IgD-negative memory B cell (primary cell): ENCODE measurements around the gene FBXW4. TPM values are rescaled to one million over a fixed set of nuclear protein-coding genes. Genes with fewer than 3 reads are reported as not detected.

ENCODE experiments used
- H3K27ac Mint-ChIP-seq, 3 donors: one replicate each; pipeline ENCODE4 v1.8.0; 2020 to 2022; ENCODE audit warnings: mild to moderate bottlenecking in 3 of 3, mixed read lengths in 3 of 3, moderate library complexity in 1 of 3
- H3K27me3 Mint-ChIP-seq: one replicate; pipeline ENCODE4 v1.8.0; 2021; ENCODE audit warnings: mixed read lengths
- H3K36me3 Mint-ChIP-seq: one replicate; pipeline ENCODE4 v1.8.0; 2020; ENCODE audit warnings: mild to moderate bottlenecking, mixed read lengths
- H3K4me1 Mint-ChIP-seq, 3 donors: one replicate each; pipeline ENCODE4 v1.8.0; 2020 to 2022; ENCODE audit warnings: mixed read lengths in 3 of 3, mild to moderate bottlenecking in 1 of 3
- H3K4me3 Mint-ChIP-seq, 4 donors: one replicate each; pipeline ENCODE4 v1.8.0; 2020 to 2022; ENCODE audit warnings: mild to moderate bottlenecking in 4 of 4, mixed read lengths in 4 of 4, moderate library complexity in 3 of 4
- H3K9me3 Mint-ChIP-seq, 3 donors: one replicate each; pipeline ENCODE4 v1.8.0; 2020 to 2021; ENCODE audit warnings: mixed read lengths in 3 of 3, mild to moderate bottlenecking in 1 of 3
- polyA plus RNA-seq: library from polyadenylated mRNA; unstranded; fragments of 300-500 nt; fragmentation: Illumina TruSeq; gene quantifications from one replicate; pipeline ENCODE4 v1.2.3, GENCODE V29; 2021

The FBXW4 gene
- polyA plus RNA-seq, 1 donor from 2014 or later = 9.9 TPM

DNA sequence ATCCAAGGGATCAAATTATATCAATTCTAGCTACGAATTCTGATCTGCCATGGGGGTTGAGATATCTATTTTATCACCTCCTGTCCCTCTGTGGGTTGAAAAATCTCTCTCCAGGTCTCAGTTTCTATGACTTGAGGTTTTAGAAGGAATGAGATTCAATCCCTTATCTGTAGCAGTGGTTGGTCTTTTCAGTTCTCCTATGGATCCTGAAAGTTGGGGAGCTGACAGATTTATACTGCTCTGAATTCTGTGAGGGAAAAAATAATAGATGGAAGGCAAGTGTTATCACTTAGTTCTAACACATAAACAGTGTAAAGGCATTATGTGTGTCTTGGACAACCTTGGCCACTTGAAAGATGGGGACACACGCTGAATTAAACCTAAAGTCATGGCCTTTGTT, 15.8 kb upstream of the FBXW4 start:
- Mint-ChIP-seq H3K4me3 (no peak overlapping the region), H3K9me3 (peaks cover 0 to 4% (median 0%) of the 10 kb centered on the region in 3 donors), H3K27me3 (peaks cover 20% of the 10 kb centered on the region), H3K4me1 (no peaks in the 10 kb centered on the region), H3K27ac (no peak overlapping the region), H3K36me3 (no peaks in the 10 kb centered on the region)

DNA sequence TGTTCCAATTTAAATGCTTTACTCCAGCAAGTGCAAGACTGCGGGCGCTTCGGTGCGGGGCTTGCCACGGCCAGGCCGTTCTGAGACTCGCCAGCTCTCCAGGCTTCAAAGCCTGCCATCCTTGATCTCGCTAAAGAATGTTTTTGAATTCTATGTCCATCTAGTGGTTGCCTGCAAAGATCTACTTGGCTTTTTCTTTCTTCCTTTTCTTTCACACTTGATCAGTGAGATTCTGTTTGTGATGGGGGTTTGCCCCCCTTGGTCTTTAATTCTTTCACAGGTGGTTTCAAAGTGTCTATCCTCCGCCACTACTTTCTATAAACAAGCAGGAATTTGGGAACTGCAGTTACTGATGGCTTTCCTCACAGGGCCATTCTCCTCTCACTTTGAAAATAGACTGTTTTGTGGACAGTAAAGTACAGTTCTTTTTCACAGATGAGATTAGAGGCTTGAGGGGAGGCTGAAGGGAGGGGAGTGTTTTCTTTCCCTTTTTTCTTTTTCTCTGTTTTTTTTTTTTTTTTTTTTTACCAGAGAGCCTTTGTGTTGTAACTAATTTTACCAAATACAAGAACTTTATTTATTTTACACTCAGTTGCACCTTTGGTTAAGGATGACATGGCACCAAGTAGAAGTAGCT, 15.2 kb upstream of the FBXW4 start:
- no peaks in the 10 kb centered on the region for H3K4me1 Mint-ChIP-seq
- H3K4me3 Mint-ChIP-seq = no peak overlapping the region
- H3K36me3 Mint-ChIP-seq = no peaks in the 10 kb centered on the region
- peaks cover 0 to 4% (median 0%) of the 10 kb centered on the region in 3 donors for H3K9me3 Mint-ChIP-seq
- H3K27me3 Mint-ChIP-seq = peaks cover 24% of the 10 kb centered on the region
- no peak overlapping the region for H3K27ac Mint-ChIP-seq

DNA sequence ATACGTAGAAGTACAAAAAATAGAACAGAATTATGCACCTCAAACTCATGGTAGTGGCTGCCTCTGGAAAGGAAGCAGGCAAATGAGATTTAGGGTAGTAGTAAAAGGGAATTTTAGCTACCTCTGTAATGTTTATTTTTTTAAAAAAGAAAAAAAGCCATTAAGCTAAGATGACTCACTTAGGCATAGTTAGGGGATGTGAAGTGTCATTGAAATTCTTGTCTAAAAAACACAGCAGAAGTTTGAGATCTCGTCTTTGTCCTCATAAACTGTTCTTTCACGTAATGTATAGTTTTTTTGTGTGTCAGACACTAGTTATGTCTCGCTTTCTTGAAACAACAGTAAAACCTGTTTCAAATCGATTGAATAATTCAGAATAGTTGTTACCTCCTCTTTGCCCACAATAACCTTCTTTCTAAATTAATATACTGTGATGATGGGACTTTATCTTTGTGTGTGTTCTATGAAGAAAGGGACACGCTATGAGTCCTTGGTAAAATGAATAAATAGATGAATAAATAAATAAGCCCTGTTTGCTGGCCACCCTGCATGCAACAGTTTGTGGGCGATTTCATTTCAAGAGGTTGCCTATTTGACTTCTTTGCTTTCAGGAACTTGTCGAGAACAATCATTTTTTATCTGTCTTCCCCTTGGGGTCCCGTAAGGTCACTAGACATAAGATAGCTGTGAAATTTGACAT, 14.5 kb upstream of the FBXW4 start:
- no peaks in the 10 kb centered on the region for H3K36me3 Mint-ChIP-seq
- H3K27me3 Mint-ChIP-seq = peaks cover 24% of the 10 kb centered on the region
- no peak overlapping the region for H3K27ac Mint-ChIP-seq
- H3K4me1 Mint-ChIP-seq = no peaks in the 10 kb centered on the region
- peaks cover 0 to 4% (median 0%) of the 10 kb centered on the region in 3 donors for H3K9me3 Mint-ChIP-seq
- no peak overlapping the region for H3K4me3 Mint-ChIP-seq

DNA sequence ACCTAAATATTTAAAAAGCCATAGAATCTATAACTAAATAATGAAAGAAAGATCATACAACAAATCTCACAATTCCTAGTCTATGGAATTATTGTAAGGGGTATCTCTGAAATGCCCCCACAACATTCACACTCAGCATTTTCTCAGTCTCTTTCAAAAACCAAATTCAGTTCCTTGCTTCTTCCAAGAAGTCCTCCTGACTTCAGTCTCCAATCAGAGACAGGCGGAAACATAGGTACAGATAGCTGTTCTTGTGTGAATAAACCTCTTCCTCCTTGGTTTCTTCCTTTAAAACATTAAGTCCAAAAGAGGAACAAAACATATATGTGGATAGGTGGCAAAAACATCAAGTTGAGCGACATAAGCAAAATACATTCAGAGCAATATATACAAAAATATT, 13.9 kb upstream of the FBXW4 start:
- Mint-ChIP-seq H3K27me3 (peaks cover 24% of the 10 kb centered on the region), H3K9me3 (peaks cover 0 to 4% (median 0%) of the 10 kb centered on the region in 3 donors)

DNA sequence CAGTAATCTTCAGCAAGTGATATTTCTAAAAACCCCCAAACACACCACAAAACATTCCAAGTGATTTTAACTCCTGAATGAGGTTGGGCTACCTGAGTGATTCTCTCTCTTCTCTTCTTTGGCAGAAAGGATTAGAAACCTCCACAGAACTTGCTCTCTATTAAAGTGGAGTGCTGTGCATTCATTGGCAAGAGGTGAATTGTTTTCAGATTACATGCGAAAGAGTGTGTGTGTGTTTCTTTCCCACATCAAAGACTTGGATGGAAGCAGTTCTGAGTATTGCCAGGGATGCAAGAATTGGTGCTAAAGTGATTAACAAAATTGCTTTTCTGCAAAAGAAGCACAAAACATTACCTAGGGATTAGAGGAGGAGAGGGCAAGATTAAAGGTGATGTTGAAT, 13.1 kb upstream of the FBXW4 start:
- H3K4me3 Mint-ChIP-seq = no peak overlapping the region
- peaks cover 0 to 3% (median 0%) of the 10 kb centered on the region in 3 donors for H3K9me3 Mint-ChIP-seq
- peaks cover 24% of the 10 kb centered on the region for H3K27me3 Mint-ChIP-seq
- no peaks in the 10 kb centered on the region for H3K36me3 Mint-ChIP-seq
- no peak overlapping the region for H3K27ac Mint-ChIP-seq
- H3K4me1 Mint-ChIP-seq = no peaks in the 10 kb centered on the region

More for the DNA sequence above, 13.9 kb upstream of the FBXW4 start:
- Mint-ChIP-seq H3K36me3 (no peaks in the 10 kb centered on the region), H3K27ac (no peak overlapping the region), H3K4me1 (no peaks in the 10 kb centered on the region), H3K4me3 (no peak overlapping the region)

DNA sequence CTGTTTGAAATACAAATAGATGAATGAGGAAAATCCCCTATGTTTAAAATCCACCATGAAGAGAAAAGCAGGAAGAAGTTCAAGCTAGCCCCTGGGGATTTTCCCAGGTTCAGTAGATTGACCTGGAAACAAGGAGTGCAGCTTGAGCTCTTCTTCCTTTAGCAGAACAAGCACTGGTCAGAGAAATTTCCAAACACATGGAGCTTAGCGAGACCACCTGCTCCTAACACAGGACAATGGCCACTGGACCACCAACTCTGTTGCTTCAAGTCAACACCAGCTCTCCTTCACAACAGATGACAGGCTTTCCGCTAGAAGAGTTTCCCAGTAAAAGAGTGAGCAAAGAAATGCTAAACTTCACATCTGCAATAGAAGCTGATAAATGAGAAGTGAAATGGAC, 9.4 kb upstream of the FBXW4 start:
- no peak overlapping the region for H3K4me3 Mint-ChIP-seq

DNA sequence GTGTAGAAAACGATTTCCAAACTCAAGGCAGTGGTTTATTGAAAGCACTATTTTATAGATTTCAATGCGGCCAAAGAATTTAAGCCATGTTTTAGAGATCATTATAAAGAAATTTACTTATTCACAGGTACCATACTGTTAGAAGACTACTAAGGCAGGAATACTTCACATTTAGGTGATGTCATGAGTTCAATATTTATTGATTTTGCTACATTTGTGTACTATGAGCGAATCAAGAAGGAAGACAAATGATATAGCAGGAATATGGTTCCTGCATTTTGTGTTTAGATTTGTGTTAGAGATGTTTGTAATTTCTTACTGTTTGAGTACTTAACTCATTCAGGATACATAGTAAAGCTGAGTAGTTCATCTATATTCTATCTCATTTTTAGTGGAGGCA, 1.7 kb upstream of the FBXW4 start:
- Mint-ChIP-seq H3K4me3 (peak overlapping the region in 3 of 4 donors; percentile 33 to 89 (median 38)), H3K4me1 (peaks cover 10 to 14% (median 14%) of the 10 kb centered on the region in 3 donors), H3K27me3 (no peaks in the 10 kb centered on the region), H3K27ac (peak overlapping the region in 1 of 3 donors; percentile 98), H3K36me3 (peaks cover 1% of the 10 kb centered on the region), H3K9me3 (no peaks in the 10 kb centered on the region)

More for the DNA sequence above, 9.4 kb upstream of the FBXW4 start:
- Mint-ChIP-seq H3K27me3 (peaks cover 20% of the 10 kb centered on the region), H3K27ac (no peak overlapping the region), H3K9me3 (no peaks in the 10 kb centered on the region), H3K36me3 (no peaks in the 10 kb centered on the region), H3K4me1 (no peaks in the 10 kb centered on the region)

DNA sequence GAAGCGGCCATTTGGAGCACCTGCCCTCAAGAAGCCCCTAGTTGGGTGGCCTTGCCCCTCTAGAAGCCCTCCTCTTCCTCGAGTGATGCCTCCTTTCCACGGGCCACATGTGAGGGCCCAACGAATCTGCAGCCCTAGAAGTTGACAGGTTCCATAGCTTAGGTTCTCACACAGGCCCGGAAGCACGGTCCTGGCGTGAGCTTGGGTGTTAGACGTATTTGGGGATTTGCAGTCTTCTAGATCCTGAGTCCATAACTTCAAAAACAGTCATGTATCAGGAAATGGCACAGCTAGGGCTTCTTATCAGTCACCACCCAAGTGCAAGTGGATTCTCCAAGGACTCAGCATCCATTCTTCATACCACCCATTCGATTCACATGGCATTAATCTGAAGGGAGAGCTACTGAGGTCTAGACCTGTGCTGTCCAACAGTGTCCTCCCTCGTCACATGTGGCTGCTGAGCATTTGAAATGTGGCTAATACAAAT, 477 bp upstream of the FBXW4 start:
- no peaks in the 10 kb centered on the region for H3K27me3 Mint-ChIP-seq
- H3K9me3 Mint-ChIP-seq = no peaks in the 10 kb centered on the region
- peak overlapping the region; percentile 90 to 99 (median 98) for H3K27ac Mint-ChIP-seq
- H3K36me3 Mint-ChIP-seq = peaks cover 3% of the 10 kb centered on the region
- H3K4me3 Mint-ChIP-seq = peak overlapping the region; percentile 78 to 94 (median 86)
- H3K4me1 Mint-ChIP-seq = peaks cover 17 to 26% (median 24%) of the 10 kb centered on the region in 3 donors

DNA sequence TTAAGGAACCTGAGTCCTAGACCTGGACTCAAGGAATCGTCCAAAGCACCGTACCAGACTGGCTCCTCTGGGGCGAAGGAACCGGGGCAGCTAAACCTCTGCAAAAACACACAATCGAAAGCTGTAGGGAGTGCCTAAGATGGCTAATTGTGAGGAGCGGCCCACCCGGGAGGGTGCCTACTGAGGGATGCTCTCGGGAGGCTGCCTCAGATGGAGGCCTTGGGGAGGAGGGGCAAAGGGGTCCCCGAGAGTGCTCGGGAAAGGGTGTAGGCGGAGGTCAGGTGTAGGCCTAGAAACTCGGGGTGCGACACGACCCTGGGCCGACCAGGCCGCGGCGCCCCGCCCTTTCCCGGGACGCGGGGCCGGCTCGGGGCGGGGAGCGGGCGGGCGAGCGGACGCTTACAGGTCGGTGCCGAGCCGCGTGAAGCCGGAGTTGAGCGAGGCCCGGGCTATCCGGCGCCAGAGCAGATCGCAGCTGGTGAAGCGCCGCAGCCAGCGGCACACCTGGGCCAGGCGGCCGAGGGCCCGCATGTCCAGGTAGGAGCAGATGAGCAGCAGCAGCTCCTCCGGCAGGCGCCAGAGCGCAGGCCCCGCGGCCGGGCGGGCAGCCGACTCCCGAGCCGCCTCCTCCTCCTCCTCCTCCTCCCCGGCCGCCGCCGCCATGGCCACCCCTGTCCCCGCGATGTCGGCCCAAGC, 844 bp downstream of the FBXW4 start:
- H3K27me3 Mint-ChIP-seq = no peaks in the 10 kb centered on the region
- peaks cover 25 to 35% (median 35%) of the 10 kb centered on the region in 3 donors for H3K4me1 Mint-ChIP-seq
- no peaks in the 10 kb centered on the region for H3K9me3 Mint-ChIP-seq
- peak overlapping the region; percentile 98 to 99 (median 99) for H3K27ac Mint-ChIP-seq
- H3K36me3 Mint-ChIP-seq = peaks cover 3% of the 10 kb centered on the region
- peak overlapping the region; percentile 92 to 98 (median 96) for H3K4me3 Mint-ChIP-seq

DNA sequence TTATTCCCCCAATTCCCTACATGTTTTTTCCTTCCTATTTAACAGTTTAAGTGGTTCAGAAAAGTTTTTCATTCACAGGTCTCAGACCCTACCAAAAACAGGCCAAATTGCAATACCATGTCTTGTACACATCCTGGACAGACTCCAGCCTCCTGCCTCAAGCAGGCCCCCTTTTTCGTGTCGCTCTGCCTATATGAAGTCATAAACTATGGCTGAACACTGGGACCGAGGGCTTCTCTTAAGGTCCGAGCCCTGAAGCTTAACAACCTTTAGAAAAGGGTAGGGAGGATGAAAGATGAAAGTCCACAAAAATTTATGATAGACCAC, 1.4 kb downstream of the FBXW4 start:
- H3K4me1 Mint-ChIP-seq = peaks cover 26 to 39% (median 35%) of the 10 kb centered on the region in 3 donors
- no peaks in the 10 kb centered on the region for H3K27me3 Mint-ChIP-seq
- H3K36me3 Mint-ChIP-seq = peaks cover 5% of the 10 kb centered on the region
- peak overlapping the region; percentile 98 to 99 (median 99) for H3K27ac Mint-ChIP-seq
- H3K4me3 Mint-ChIP-seq = peak overlapping the region; percentile 92 to 98 (median 96)
- no peaks in the 10 kb centered on the region for H3K9me3 Mint-ChIP-seq

DNA sequence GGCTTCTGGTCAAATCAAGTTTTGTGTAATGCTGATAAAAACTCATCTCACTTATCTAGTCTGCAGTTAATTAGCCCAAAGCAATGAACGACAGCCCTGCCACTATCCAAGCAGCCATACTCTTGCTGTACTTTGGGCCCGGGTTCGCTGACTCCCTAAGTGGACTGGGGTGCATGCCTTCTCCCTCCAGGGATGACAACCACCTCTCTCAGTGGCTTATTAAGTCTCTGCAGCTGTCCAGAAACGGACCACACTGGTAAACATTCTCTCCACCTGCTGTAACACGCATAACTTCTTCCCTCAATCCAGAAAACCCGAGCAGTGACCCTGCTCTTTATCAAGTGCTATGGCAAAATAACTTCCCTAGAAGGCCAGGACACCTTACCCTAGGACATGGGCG, 3.9 kb downstream of the FBXW4 start:
- H3K9me3 Mint-ChIP-seq = no peaks in the 10 kb centered on the region
- peaks cover 5% of the 10 kb centered on the region for H3K36me3 Mint-ChIP-seq
- H3K27me3 Mint-ChIP-seq = no peaks in the 10 kb centered on the region
- peak overlapping the region in 1 of 4 donors; percentile 38 for H3K4me3 Mint-ChIP-seq
- H3K27ac Mint-ChIP-seq = peak overlapping the region in 2 of 3 donors; percentile 36 to 72
- peaks cover 45 to 60% (median 51%) of the 10 kb centered on the region in 3 donors for H3K4me1 Mint-ChIP-seq

DNA sequence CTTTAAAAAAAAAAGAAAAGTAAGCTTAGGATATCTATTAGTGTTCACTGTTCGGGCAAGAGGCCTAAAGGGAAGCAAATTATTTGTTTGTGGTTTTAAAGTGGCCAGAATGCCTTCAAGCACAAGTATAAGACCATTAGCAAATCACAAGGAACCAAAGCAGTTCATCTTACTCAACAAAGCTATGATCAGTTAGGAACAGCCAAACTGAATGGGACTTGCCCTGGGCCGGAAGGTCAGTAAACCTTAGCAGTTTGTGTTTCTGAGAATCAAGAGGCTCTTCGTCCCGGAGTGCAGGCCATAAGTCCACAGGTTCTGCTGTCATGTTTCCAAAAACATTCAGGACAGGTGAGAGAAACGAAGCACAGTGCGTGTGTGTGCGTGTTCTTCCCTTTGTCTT, 4.5 kb downstream of the FBXW4 start:
- Mint-ChIP-seq H3K27ac (peak overlapping the region in 2 of 3 donors; percentile 46 to 72), H3K36me3 (peaks cover 5% of the 10 kb centered on the region), H3K27me3 (no peaks in the 10 kb centered on the region), H3K4me3 (peak overlapping the region in 1 of 4 donors; percentile 56), H3K4me1 (peaks cover 45 to 62% (median 52%) of the 10 kb centered on the region in 3 donors), H3K9me3 (no peaks in the 10 kb centered on the region)

DNA sequence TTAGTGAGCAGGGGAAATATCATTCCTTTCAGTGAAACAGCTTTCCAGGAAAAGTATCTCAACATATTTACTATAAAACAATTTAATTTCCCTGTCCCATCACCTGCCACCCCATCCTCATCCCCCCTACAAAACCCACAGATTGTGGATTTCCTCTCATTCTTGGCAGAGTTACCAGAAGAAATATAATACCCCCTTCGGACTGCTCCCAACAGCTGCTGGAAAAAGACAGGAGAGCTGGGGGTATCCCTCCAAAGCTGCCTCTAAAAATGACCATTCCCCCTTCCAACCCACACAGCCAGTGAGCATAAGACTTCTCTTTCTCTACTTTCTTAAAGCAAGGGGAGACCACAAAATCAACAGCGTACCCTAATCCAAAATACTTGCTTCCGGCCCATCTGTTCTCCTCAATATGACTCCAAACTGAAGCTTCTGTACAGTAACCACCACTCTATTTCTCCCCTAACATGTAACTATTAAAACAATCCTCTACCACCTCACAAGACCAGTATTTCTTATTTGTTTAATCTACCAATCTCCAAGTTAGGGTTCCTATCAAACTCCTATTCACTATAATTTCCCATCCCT, 7.8 kb downstream of the FBXW4 start:
- peaks cover 49 to 65% (median 61%) of the 10 kb centered on the region in 3 donors for H3K4me1 Mint-ChIP-seq
- peaks cover 9% of the 10 kb centered on the region for H3K36me3 Mint-ChIP-seq
- peak overlapping the region in 1 of 3 donors; percentile 7 for H3K27ac Mint-ChIP-seq
- peaks cover 0 to 3% (median 0%) of the 10 kb centered on the region in 3 donors for H3K9me3 Mint-ChIP-seq
- peak overlapping the region in 1 of 4 donors; percentile 83 for H3K4me3 Mint-ChIP-seq
- H3K27me3 Mint-ChIP-seq = no peaks in the 10 kb centered on the region

DNA sequence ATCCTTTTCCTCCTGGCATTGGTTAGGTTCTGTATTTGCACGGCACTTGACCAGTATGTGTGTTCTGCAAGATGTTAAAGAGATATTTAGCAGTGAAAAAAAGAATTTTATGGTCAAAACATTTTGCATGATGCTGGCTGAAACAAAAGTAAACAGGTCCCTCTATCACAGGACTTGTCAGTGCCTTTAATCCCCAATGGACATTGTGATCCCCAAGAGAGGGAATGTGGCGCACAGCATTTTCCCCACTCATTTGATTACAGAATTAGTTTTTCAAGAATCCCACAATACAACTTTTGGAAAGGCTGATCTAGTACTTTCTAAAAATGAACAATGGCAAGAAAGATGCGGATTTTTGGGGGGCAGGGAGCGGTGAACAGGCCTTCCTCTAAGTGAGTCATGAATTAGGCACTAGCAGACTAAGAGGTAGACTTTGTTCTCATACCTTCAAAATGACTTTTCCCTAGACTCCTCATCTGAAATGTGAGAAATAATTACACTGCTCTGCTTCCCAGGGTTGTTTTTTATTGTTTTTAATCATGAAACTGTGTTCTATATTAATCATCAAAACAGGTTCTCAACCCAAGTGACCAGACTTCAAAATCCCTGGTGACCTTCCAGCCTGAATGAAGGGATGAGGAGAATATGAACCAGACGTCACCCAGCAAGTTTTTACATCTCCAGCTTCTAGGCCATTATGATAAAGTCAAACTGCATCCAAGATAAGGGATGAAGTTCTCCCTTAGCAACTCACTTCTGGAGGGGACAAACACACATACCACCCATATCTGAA, 8.6 kb downstream of the FBXW4 start:
- peaks cover 0 to 3% (median 0%) of the 10 kb centered on the region in 3 donors for H3K9me3 Mint-ChIP-seq
- no peaks in the 10 kb centered on the region for H3K27me3 Mint-ChIP-seq
- H3K27ac Mint-ChIP-seq = peak overlapping the region in 1 of 3 donors; percentile 25

More for the DNA sequence above, 8.6 kb downstream of the FBXW4 start:
- peaks cover 44 to 59% (median 56%) of the 10 kb centered on the region in 3 donors for H3K4me1 Mint-ChIP-seq
- peaks cover 6% of the 10 kb centered on the region for H3K36me3 Mint-ChIP-seq
- no peak overlapping the region for H3K4me3 Mint-ChIP-seq
